ENCODE data around the gene ARHGAP30.
"Not testable (repeated sequence)": the region's sequence is repeated elsewhere in the genome, so short reads cannot be mapped to it uniquely, and the experiment has no call there.

ARHGAP30 gene

DNA sequence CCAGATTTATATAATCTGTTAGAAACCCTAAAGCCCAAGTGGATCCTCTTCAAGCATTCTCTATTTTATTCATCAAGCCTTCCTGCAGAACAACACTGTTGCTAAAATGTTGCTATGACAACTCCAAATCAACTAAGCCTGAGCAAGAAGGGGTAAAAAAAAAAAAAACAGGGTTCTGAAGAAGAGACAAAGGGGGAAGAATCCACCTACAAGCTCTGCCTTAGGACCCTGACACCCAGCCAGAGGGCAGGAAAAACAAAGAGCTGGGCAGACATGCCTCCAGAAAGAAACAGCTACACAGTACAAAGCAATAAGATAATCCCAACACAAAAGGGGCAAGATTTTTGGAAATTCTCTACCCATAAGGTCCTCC, 25.2 kb downstream of the ARHGAP30 start:
- in situ Hi-C loops (cut with HindIII; ENCODE audit: low sequenced_read_pairs) = loop anchor here (5.0 kb wide), 1 partner anchor 48 kb away; no protein-coding TSS in a partner anchor

DNA sequence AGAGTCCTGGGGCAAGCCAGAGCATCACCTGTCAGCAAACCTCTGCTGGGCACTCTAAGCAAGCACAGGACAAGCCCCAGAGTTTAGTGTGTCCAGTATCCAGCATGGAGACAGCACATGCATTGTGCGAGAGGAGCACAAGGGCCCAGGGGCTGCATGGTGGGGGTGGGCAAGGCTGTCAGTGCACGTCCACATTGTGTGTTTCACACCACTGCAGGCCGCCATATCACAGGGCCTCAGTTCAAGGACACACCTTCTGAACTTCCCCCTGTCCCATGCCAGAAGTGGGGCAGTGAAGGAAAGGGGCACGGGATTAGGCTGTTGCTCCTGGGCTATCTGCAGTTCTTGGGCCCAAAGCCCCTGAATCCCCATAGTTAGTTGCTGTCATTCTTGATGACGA, 30.1 kb downstream of the ARHGAP30 start:
- in situ Hi-C loops (cut with HindIII; ENCODE audit: low sequenced_read_pairs) = no loop called here

DNA sequence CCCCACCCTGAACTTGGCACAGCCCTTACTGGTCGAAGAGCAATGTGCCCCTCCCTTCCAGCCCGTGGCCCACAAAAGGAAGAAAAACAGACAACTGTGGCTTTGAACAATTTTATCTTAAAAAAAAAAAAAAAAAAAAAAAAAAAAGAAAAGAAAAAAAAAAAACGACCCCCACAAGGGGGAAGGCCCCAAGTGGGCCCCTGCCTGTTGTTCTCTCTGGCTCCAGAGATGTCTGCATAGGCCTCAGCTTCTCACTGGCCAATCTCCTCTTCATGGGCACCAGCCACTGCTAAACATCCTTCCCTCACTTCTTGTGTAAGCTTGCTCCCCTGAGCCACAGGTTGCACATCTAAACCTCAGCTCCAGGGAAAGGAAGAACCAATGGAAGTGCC, 30.5 kb downstream of the ARHGAP30 start:
- in situ Hi-C loops (cut with HindIII; ENCODE audit: low sequenced_read_pairs) = no loop called here

DNA sequence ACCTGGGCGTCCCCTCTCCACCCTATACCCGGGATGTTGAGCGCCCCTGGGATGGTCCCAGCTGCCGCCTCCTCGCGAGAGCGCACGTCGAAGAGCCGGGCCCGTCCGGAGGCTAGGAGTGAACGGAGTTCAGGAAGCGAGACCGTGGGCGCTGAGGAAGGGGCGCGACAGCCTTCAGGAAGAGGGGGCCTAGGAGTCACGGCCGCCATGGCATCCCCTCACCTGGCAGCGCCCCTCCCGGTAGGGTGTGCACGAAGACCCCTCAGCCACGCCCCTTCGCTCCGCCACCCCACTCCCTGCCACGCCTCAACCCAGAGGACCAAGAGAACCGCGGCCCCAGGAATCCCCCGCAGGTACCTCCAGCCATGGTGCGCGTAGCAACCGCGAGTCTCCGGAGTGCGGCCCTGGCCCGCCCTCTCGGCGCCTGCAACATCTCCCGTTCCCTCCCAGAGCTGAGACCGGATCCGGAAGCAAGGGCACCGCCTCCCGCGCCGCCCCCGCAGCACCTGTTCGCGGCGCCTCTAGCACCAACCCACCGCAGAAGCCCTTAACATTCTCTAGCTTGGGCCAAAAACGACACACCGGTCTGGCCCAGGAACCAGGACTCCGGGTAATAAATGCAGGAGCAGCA, 31.1 kb downstream of the ARHGAP30 start, which contains the start of gene TSTD1:
Gene TSTD1, minus strand, starts transcription at position 442 of the 631 bp plus-strand sequence. Its CDS starts 75 bp downstream, at position 367.
- in situ Hi-C loops (cut with HindIII; ENCODE audit: low sequenced_read_pairs) = no loop called here

DNA sequence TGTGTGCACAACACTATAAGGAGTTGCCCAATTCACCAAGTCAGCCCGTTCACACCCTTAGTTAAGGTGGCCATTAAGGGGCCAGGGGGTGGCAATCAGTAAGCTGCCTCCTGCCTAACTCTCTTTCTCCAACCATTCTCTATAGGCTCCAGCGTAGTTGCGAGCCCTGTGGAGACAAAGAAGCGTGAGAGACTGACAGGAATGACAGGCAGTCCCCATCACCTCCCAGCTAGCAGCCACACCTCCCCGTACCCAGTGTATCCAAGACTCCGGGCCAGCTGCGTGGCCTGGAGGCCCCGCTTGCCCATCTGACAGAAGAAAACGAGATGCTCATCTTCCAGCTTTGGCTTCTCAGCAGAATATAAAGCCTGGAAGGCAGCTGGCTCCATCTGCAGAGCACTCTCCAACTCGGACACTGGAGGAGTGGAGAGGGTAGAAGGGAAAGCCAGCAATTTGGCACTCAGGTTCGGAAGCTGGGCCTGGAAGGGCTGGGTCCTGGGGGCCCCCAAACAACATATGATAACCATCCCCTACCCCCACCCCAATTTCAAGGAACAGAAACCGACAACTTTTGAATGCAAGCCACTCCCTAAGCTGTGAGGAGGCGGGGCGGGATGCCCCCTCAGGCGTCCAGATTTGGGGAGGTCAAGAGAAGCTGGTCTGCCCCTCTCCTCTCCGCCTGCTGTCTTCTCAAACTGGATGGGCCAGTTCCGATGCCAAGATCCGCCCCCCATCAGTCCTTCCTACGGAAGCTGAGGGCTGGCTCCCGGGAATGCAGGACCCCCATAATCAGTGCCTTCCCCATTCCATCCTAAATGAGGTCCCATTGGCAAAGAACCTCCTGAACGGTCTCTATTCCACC, 31.8 kb downstream of the ARHGAP30 start:
- in situ Hi-C loops (cut with HindIII; ENCODE audit: low sequenced_read_pairs) = no loop called here

DNA sequence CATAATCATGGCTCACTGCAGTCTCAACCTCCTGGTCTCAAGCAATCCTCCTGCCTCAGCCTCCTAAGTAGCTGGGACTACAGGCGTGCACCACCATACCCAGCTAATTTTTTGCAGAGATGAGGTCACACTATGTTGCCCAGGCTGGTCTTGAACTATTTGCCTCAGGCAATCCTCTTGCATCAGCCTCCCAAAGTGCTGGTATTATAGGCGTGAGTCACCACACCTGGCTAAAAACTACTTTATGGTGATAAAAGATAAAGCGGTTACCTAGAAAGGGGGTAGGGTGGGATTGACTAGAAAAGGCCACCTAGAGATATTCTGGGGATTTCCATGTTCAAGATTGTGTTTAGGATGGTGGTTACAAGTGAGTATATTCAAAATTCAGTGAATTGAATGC, 35.9 kb downstream of the ARHGAP30 start:
- in situ Hi-C loops (cut with HindIII; ENCODE audit: low sequenced_read_pairs) = no loop called here

DNA sequence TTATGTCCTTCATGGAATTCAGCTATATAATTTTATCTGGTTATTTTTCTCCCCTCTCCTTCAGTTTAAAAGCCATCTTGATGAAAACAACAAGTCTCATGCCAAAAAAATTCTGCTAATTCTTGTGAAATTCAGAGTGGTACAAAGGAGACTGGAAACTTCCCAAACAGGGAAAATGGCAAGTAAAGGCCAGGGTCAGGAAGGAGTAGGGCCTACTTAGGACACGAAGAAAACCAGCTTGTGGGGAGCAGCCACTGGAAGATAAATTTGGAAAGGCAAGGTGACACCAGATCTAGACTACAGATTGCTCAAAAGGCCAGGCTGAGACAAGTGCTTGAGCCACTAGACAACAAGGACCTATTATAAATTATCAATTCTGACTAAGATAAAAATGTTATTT, 37.3 kb downstream of the ARHGAP30 start:
- in situ Hi-C loops (cut with HindIII; ENCODE audit: low sequenced_read_pairs) = no loop called here

DNA sequence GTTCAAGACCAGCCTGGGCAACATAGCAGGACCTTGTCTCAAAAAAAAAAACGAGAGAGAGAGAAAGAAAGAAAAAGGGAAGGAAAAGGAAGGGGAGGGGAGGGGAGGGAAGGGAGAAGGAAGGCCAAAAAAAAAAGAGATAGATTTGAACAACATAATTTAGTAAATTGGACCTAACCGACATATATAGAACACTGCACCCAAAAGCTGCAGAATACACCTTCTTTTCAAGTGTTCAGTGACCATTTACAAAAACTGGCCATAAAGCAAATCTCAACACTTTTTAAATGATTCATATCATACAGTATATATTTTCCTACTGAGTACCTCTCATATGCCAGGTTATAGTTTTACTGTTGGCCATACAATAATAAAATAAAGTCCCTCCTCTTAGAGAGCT, 37.8 kb downstream of the ARHGAP30 start:
- in situ Hi-C loops (cut with HindIII; ENCODE audit: low sequenced_read_pairs) = no loop called here

DNA sequence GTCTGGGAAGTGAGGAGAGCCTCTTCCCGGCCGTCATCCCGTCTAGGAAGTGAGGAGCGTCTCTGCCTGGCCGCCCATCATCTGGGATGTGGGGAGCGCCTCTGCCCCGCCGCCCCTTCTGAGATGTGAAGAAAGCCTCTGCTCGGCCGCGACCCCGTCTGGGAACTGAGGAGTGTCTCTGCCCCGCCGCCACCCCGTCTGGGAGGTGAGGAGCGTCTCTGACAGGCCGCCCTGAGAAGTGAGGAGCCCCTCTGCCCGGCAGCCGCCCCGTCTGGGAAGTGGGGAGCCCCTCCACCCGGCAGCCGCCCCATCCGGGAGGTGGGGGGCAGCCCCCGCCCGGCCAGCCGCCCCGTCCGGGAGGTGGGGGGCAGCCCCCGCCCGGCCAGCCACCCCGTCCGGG, 40.2 kb downstream of the ARHGAP30 start:
- in situ Hi-C loops (cut with HindIII; ENCODE audit: low sequenced_read_pairs) = not testable (repeated sequence)

DNA sequence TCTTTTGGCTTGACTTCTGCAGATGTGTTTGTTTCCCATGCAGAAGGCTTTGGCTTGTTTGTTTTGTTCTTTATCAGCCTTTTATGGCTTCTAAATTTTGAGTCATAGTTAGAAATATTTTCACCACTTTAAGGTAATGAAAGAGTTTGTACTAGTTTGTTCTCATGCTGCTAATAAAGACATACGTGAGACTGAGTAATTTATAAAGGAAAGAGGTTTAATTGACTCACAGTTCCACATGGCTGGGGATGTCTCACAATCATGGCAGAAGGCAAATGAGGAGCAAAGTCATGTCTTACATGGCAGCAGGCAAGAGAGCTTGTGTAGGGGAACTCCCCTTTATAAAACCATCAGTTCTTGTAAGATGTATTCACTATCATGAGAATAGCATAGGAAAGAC, 42.7 kb downstream of the ARHGAP30 start:
- in situ Hi-C loops (cut with HindIII; ENCODE audit: low sequenced_read_pairs) = not testable (repeated sequence)

DNA sequence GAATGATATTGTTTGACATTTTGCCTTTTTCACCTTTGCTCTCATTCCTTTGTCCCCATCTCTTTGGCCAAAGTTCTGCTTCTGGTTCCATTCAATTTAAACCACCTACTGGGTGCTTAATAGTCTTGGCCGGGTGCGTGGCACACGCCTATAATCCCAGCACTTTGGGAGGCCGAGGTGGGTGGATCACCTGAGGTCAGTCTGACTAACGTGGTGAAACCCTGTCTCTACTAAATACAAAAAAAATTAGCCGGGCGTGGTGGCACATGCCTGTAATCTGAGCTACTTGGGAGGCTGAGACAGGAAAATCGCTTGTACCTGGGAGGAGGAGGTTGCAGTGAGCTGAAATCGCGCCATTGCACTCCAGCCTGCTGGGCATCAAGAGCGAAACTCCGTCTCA, 47.3 kb downstream of the ARHGAP30 start:
- in situ Hi-C loops (cut with HindIII; ENCODE audit: low sequenced_read_pairs) = not testable (repeated sequence)

DNA sequence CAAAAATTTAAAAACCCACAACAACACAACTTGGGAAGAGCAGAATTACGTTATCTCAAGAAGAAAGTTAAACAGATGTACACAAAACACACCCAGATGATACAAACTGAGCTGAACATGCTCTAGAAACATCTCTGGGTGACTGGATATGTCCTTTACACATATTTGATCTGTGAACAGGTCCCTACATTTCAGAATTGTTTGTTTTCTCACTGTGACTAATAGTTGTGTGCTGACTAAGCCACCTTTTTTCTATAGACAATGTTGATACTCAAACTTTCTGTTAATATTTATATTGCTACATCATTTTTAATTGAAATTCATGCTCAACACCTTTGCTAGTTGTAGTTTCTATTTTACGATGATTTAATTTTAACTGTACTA, 47.7 kb downstream of the ARHGAP30 start:
- in situ Hi-C loops (cut with HindIII; ENCODE audit: low sequenced_read_pairs) = no loop called here

DNA sequence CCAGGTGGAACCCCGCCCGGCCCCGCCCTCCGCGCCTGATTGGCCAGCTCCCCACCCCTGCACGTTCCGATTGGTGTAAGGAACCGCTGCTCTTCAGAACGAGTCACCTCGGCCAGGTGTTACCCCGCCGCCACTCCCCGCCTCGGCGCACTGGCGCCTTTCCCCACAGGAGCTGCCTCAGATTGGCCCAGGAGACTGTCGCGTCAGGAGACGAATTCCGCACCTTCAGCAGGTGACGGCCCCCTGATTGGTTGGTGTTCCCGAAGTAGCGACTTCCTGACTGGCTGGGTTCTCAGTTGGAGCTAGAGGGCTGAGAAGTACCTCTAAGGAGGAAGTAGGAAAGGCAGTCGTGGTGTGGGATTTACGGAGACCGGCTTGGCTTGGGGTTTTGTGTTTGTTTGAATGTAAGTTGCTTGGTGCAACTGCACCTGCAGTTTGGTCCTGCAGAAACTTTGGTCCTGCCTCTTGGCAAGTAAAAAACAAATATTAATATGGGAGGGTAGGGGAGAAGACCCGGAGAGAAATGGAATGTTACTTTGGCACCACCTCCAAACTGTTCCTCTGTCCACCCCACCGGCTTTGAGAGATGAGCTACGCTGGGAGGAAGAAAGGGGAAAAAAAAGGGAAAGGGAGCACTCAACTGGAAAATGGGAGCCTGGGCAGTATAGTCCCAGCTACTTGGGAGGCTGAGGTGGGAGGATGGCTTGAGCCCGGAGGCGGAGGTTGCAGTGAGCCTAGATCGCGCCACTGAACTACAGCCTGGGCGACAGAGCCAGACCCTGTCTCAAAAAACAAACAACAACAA, 48.3 kb downstream of the ARHGAP30 start:
- in situ Hi-C loops (cut with HindIII; ENCODE audit: low sequenced_read_pairs) = no loop called here

DNA sequence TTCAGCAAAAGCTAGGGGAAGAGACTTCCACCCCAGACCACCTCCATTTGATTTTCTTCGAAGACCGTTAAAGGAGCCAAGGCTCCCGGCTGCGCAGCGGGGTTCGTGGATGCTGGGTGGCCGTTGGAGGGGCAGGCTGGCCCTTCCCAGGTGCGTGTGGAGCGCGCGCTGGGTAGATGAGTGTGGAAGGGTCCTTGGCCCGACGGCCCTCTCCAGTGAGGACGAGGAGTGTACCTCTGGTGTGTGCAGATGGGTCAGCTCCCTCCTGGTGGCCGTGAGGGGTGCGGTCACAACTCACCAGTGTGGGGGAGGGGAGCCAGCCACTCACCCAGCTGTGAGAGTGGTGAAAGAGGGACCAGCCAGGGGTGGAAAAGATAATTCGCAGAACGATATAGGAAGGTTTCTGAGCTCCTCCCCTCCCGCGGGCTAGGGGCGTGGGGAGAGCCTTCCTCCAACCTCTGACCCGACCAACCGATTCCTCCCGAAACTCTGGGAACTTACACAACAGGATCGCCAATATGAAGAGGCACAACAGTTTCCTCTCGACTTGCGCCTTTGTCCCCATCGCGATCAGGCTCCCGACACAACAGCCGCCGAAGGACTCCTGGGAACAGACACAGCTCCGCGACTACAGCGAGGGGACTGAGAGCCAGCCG, 49.1 kb downstream of the ARHGAP30 start, which contains the start of gene F11R:
Gene F11R, minus strand, starts transcription at position 644 of the 656 bp plus-strand sequence. Its CDS starts 79 bp downstream, at position 565.
- in situ Hi-C loops (cut with HindIII; ENCODE audit: low sequenced_read_pairs) = no loop called here

DNA sequence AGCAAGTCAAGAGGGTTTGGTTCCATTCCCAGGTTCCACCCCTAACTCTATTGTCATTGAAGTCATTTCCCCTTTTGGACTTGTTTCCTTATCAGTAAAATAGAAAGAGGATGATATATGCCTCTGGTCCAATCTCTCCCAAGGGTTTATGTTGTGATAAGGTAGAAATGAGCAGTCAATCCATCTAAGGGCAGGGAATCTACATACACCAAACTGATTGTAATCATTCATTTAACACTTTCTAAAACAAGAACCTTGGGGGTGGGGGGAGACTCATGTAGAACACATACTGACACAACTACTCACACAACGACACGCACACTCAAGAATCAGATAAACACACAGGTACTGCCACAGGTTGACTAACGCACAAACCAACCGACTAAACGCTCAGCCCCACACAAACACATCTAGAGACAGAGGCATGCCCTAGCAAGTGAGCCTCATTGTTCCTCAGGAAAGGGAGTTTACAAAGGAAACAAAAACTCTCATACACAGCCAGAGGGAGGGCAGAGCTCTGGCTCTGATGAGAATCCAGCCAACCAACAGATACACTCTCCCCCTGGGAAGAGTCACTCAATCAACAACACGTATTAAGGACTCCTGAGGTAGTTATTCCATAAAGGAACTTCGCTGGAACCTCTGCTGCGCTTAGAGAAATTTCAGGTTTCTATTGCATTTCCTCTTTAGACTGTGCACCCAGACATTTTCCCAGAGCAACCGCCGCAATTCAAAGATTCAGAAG, 49.8 kb downstream of the ARHGAP30 start:
- in situ Hi-C loops (cut with HindIII; ENCODE audit: low sequenced_read_pairs) = no loop called here

DNA sequence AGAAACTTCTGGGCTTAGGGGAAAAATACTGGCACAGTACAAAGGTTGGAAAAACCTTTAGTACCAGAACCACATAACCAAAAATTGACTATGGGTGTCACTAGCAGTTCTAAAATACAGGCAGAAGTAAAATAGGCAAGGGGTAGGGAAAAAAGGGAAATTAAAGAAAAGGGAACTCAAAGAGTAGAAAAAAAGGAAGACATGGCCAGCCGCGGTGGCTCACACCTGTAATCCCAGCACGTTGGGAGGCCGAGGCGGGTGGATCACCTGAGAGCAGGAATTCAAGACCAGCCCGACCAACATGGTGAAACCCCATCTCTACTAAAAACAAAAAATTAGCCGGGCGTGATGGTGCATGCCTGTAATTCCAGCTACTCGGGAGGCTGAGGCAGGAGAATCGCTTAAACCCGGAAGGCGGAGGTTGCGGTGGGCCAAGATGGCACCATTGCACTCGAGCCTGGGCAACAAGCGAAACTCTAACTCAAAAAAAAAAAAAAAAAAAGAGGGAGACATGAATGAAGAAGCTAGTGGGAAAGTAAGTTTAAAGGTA, 50.5 kb downstream of the ARHGAP30 start:
- in situ Hi-C loops (cut with HindIII; ENCODE audit: low sequenced_read_pairs) = not testable (repeated sequence)

DNA sequence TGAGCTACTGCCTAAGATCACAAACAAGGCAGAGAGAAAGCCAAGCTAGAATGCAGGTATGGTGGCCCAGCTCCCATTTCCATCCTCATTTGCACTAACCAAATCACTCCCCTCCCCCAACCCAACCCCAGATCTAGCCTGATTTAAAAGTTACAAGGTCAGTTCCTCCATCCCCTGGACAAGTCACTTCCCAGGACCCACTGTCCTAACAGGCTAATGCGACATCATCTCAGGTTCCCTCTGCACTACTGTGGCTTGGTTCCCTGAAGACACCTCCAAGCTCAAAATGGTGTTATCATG, 51.1 kb downstream of the ARHGAP30 start:
- in situ Hi-C loops (cut with HindIII; ENCODE audit: low sequenced_read_pairs) = no loop called here

DNA sequence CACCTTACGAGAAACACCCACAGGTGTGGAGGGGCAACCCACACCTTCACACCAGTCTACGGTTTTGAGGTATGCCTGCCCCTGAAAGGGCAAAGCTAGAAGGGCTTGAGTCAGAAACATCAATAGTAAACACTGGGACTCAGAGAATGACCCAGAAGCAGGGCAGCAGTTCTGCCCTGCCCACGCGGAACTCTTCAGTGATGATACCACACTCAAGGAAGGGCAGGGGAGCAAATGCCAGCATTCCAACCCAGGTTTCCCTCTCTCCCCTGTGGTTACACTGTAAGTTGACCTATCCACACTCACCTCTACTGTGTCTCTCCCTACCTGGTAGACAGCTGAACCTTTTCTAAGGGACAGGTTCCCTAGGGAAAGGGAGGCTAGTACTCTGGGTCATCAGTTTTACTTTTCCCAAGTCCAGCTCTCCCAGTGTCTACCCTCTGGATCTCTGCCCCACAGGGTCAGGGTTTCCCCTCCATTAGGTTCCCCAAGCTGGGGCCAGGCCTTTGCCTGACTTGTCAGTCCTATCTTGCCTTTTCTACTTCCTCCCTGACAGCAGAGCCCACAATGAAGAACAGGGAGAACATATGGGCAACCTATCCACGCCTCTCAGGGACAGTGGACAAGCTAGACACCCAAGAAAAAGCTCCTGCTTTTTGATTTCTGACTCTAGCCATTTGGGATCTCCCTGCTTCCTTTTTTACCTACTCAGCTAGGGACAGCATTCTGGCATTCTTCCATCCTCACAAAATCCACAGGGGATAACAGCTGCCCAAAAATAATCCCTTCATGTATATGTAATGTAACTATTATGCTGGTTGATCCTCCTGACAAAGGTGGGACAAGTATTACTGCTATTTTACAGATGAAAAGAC, 51.7 kb downstream of the ARHGAP30 start:
- in situ Hi-C loops (cut with HindIII; ENCODE audit: low sequenced_read_pairs) = no loop called here

DNA sequence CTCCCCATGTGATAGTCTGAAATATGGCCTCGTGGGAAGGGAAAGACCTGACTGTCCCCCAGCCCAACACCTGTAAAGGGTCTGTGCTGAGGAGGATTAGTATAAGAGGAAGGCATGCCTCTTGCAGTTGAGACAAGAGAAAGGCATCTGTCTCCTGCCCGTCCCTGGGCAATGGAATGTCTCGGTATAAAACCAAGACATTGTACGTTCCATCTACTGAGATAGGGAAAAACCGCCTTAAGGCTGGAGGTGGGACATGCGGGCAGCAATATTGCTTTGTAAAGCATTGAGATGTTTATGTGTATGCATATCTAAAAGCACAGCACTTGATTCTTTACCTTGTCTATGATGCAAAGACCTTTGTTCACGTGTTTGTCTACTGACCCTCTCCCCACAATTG, 52.5 kb downstream of the ARHGAP30 start:
- in situ Hi-C loops (cut with HindIII; ENCODE audit: low sequenced_read_pairs) = not testable (repeated sequence)

Measured in endothelial cell of hepatic sinusoid (primary cell).